IPS-11a (cell line): ENCODE data around the gene DDX6.
"Not testable (repeated sequence)": the region's sequence is repeated elsewhere in the genome, so short reads cannot be mapped to it uniquely, and the experiment has no call there.

Experiments
- H3K4me3 ChIP-seq: one replicate; pipeline ENCODE4 v1.5.1; 2013; ENCODE audit warnings: low read depth, low read length, control low read depth

The DDX6 gene

DNA sequence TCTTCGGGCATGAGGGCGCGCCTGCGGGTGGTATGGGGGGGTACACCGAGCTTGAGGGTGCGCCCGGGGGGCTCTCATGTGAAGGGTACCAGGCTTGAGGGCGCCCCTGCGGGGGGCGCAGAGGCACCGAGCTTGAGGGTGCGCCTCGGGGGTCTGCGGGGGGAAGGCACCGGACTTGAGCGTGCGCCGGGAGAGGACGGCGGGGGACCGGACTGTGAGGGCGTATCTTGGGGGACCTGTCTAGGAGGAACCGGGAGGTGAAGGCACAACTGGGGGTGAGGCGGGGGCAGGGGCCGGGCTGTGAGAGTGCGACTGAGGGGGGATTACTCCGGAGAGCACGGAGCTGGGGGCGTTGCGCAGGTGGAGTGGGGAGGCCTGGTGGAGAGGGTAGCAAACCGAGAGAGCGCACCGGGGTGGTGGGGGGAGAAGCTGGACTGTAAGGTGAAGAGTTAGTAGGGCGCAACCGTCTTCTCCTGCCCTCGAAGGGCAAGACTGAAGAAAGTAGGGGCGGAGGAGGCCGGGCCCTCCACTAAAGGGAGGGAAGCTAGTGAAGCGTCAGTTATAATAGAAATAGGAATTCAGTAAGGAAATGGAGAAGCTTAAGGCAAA, 1.1 kb upstream of the DDX6 start:
- H3K4me3 ChIP-seq: peak overlapping the region; percentile 96

DNA sequence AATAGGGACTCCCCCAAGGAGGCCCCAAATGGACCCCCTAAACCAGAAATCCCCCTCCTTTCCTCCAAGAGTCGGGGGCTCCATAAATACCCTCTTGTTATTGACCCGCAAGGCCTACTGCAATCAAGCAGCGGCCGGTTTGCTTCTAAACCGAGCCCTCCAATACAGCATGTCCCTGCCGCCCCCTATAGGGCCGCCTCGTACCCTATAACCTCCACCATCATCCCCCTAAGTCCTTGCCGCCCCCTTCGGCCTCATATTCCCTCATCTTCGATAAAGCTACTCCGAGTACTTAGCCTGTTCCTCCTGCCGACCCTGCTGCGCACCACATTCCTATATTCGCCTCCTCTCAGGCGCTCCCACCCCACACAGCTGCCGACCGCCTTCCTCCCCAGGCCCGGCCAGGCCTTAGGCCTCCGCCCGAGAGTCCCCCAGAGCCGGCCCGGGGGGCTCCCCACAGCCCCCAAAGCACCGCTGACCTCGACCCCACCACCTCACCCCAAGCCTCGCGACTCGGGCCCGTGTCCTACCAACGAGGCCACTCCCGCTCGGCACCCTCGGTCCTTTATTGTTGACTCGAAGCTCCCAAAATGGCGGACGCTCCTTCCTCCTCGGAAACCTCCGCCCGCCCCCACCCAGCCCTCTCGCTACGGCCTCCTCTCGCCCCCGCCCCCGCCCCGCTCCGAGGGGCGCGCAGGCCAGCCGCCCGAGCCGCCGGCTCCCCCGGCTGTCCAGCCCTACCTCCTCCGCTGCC, 430 bp downstream of the DDX6 start:
- peak overlapping the region; percentile 96 for H3K4me3 ChIP-seq

DNA sequence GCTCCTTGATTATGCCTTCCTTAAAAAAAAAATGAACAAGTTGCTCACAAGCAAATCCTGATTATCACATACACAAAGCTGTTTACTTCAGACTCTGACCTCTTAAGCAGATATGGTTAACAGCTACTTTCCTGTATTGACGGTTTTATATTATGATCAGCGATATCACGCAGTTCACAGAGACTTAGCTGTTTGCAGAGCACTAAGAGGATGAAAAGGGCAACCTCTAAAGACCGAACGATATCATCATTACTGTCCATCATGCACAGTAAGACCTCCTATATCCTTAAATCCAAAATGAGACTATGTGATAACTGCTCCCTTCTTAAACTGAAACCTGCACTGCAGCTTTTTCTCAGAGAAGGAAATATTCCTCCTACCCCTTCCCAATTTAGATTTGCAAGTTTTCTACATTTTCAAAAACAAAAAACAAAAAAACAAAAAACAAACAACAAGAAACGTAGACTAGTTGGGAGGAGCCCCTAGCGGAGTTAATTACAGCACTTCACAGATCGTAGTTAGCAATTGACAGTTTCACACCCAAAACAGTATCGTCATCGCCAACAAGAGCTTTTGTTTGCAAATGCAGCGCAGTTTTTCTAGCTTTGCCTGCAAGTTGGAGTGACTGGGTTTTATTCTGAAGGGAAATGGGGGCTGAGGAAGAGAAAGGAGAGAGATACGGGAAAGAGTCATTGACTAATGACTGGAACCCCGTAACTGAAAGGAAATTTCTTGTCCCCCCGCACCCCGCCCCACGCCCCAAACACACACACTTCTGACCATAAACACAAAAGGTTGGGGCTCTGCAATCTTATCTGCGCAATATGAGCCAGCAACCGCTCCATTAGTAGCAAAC, 1.2 kb downstream of the DDX6 start:
- peak overlapping the region; percentile 96 for H3K4me3 ChIP-seq

DNA sequence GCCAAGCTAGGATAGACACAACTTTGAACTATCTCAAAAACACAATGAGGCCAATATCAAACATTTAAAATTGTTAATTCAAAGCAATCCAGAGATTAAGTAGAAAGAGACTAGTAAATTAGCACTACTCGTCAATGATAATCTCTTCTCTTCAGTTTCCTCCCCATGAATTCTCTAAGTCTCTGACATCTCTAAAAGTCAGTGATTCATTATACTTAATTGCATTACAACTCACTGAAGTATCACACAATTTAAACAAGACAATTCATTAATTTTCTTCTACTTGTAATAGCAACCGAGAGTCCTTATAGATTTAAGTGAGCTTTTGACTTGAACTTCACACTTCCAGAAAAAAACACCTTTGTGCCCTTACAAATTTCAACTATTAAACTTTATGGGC, 4.3 kb downstream of the DDX6 start:
- H3K4me3 ChIP-seq: no peak overlapping the region

DNA sequence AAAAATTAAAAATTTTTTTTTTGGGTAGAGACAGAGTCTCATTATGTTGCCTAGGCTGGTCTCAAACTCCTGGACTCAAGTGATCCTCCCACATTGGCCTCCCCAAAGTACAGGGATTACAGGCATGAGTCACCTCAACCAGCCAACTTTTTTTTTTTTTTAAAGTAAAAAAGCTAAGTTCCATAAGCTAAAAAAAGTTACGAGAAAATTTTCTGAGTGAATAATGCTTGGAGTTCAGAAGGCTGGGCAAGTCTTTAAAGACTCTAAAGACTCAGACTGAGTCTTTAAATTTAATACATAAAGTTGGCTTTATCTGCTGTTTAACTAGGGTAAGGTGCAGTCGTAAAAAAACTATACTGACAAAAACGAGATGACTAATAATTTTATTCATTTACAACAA, 5.6 kb downstream of the DDX6 start:
- no peak overlapping the region for H3K4me3 ChIP-seq

DNA sequence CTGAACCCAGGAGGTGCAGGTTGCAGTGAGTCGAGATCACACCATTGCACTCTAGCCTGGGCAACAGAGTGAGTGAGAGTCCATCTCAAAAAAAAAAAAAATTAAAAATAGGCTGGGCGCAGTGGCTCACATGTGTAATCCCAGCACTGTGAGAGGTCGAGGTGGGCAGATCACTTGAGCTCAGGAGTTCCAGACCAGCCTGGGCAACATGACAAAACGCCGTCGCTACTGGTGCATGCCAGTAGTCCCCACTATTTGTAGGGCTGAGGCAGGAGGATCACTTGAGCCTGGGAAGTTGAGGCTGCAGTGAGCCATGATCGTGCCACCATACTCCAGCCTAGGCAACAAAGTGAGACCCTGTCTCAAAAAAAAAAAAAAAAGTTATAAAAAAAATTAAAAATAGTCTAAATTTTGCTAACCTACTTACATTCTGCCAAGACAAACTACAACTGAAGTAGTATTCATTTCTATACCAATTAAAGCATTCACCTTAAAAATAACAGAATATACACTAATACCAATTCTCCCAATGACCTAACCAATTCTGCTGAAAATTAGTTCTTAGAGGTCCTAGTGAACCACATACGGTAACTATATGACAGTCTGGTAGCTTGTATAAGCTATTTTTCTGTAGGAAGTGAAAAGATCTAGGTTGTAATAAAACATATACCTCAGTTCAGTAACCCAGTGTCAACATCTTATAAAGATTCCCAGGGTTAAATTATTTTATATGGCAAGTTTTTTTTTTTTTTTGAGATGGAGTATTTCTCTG, 7.1 kb downstream of the DDX6 start:
- no peak overlapping the region for H3K4me3 ChIP-seq

DNA sequence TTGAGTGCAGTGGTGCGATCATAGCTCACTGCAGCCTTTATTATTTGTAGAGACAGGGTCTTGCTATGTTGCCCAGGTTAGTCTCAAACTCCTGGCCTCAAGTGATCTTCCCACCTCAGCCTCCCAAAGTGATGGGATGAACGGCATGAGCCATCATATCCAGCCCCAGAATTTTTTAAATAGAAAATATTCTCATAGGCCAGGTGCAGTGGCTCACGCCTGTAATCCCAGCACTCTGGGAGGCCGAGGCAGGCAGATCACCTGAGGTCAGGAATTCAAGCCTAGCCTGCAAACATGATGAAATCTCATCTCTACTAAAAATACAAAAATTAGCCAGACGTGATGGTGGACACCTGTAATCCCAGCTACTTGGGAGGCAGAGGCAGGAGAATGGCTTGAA, 7.6 kb downstream of the DDX6 start:
- H3K4me3 ChIP-seq: not testable (repeated sequence)

DNA sequence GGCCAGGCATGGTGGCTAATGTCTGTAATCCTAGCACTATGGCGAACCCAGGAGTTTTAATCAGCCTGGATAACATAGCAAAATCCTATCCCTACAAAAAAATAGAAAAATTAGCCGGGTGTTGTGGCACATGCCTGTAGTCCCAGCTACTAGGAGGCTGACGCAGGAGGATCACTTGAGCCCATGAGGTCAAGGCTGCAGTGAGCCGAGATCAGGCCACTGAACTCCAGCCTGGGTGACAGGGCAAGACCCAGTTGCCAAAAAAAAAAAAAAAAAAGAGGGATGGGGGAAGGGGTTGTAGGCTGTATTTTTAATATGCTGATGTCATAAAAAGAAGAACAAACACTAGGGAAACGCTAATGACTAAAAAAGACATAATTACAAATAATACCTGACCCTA, 12.1 kb downstream of the DDX6 start:
- no peak overlapping the region for H3K4me3 ChIP-seq

DNA sequence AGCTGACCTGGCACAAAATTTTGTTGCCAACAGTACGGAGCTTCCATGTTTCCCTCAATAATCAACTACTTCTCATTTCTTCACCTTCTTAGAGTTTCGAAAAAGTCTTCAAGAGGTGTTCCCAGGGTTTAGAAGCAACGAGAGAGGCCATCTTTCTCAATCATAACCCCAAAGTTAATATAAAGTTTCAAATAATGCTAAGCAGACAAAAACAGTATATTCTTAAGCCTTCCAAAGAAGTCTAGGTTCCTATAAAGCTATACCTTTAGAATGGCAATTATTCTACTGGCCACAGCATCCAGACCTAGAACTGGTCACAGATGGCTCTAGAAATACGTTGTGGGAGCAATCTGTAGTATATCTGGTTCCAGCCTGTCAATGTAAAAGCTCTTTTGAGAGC, 16.9 kb downstream of the DDX6 start:
- H3K4me3 ChIP-seq: no peak overlapping the region

DNA sequence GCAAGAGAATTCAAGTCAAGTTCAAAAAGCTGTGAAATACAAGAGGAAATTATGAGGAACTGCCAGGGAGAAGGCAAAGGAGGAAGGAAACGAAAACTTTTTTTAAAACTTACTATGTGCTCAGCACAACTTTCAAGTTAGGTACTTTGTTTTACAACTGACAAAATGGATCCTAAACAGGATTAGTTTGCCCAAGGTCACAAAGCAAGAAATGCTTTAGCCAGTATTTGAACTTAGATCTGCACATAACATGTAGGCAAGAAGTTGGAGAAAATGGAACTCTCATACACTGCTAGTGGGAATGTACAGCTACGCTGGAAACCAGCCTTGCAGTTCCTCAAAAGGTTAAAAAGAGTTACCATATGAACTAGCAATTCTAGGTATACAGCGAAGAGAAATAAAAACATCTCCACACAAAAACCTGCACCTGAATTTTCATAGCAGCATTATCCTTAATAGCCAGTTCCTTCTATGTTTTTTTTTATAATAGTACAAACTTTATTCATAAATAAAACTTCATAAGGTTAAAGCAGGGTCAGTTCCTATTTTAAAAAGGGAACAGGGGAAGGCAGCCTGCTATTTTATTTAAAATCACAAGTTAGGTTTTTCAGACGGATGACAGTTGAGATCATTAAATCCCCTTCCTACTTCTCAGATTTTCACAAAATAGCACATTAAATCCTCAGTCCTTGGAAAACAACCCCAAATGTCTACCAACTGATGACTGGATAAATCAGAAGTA, 19.2 kb downstream of the DDX6 start:
- H3K4me3 ChIP-seq: no peak overlapping the region

DNA sequence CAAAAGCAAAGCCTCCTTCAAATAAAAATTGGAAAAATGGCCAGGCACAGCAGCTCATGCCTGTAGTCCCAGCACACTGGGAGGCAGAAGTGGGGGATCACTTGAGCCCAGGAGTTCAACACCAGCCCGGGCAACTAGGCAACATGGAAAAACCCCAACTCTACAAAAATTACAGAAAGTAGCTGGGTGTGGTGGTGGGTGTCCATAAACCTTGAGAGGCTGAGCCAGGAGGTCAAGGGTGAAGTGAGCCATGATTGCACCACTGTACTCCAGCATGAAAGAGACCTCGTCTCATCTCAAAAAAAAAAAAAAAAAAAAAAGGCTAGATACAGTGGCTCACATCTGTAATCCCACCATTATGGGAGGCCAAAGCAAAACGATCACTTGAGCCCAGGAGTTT, 22.3 kb downstream of the DDX6 start:
- H3K4me3 ChIP-seq: no peak overlapping the region

DNA sequence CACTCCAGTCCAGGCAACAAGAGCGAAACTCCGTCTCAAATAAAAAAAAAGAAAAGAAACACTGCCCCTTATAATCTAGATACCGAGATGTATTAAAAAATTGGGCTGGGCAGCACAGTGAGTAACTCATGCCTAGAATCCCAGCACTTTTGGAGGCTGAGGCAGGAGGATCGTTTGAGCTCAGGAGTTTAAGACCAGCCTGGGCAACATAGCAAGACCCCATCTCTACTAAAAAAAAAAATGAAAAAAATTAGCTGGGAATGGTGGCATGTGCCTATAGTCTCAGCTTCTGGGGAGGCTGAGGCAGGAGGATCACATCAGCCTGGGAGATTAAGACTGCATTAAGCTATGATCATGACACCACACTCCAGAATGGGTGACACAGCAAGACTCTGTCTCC, 24.9 kb downstream of the DDX6 start:
- H3K4me3 ChIP-seq: no peak overlapping the region

DNA sequence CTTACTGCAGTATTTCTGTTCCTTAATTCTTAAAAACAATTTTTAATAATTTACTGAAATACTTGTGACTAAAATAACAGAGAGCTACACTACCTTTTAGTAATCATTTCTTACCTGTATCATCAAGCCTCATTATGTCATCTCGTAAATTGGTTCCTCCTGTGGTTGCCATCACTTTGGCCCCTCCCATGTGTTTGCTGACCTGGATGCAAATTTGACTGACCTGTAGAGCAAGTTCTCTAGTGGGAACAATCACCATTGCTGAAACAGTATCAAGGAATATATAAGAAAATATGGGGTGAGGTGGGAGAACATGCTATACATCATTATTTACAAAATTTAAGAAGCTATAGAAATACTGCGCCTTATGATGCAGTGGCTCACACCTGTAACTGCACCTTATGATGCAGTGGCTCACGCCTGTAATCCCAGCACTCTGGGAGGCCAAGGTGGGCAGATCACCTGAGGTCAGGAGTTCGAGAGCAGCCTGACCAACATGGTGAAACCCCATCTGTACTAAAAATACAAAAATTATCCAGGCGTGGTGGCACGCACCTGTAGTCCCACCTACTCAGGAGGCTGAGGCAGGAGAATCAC, 25.8 kb downstream of the DDX6 start:
- not testable (repeated sequence) for H3K4me3 ChIP-seq

DNA sequence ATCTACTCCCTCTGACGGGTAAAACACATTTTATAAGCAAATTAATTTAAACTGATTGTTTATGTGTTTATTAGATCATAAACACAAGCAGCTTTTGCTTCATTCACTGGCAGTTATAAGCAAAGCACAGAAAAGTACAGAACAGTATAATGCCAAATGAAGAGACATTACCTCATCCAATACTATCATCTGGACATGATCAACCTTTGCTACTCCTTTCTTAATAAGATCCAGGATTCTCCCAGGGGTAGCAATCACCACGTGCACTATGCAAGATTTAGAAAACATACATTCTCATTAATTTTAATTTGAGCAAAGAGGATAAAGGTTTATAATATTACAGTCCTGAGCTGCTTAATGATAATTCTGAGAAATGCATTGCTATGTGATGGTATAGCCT, 27.9 kb downstream of the DDX6 start:
- no peak overlapping the region for H3K4me3 ChIP-seq

DNA sequence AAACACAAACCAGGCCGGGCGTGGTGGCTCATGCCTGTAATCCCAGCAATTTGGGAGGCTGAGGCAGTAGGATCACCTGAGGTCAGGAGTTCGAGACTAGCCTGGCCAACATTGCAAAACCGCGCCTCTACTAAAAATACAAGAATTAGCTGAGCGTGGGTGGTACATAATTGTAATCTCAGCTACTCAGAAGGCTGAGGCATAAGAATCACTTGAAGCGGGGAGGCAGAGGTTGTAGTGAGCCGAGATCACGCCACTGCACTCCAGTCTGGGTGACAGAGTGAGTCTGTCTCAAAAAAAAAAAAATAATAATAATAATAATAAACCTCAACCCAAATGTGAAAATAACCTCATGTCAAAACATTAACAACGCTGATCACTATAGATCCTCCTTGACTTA, 29.0 kb downstream of the DDX6 start:
- not testable (repeated sequence) for H3K4me3 ChIP-seq

DNA sequence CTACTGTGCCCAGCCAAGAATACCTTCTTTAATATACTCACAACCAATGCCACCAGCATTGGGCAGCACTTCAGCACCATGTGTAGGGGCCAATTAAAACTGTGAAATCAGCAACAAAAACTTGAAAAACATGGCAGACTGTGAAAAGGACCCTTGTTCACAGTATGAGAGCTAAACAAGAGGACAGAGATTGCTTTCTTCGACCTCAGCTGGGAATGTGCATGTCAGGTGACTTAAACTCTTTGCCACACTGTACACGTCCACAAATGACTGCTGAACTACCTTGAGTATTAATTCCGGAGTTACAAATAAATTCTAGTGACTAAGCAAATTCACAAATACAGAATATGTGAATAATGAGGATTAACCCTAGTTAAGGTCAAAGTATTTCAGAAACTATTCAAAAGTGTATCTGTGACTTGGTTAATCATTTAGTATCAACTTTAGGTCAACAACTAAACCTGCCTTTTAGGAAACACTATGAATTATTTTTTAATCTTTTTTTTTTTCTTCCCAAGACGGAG, 33.0 kb downstream of the DDX6 start:
- H3K4me3 ChIP-seq: no peak overlapping the region

DNA sequence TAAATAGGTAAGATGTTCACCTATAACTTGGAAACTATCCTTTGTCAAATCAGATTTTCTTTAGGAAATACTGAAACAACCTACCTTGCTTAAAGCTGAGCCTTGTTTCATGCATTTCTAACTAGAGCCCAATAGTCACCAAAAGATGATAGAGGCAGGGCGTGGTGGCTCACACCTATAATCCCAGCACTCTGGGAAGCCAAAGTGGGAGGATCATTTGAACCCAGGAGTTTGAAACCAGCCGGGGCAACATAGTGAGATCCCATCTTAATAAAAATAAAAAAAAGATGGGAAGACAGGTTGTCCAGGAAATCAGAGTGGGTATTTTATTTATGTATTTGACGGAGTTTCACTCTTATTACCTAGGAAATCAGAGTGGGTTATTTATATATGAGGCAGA, 38.3 kb downstream of the DDX6 start:
- H3K4me3 ChIP-seq: no peak overlapping the region

DNA sequence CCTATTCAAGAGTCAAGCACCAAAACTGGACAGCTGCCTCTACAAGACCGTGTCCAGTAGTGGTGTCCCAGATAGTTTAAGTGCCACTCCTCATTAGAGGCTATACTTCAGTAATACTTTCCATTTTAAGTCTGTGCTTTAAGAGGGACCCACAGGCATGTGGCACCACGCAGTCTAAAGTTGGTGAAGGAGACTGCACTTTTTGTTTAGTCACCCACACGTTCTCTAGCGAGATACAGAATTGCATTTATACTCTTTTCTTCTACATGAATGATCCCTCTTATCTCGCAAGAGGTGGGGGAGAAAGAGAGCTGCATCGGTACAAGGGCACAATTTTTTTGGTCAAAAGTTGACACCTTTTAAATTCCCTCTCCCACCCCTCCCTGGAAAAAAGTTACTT, 41.5 kb downstream of the DDX6 start:
- H3K4me3 ChIP-seq: no peak overlapping the region

DNA sequence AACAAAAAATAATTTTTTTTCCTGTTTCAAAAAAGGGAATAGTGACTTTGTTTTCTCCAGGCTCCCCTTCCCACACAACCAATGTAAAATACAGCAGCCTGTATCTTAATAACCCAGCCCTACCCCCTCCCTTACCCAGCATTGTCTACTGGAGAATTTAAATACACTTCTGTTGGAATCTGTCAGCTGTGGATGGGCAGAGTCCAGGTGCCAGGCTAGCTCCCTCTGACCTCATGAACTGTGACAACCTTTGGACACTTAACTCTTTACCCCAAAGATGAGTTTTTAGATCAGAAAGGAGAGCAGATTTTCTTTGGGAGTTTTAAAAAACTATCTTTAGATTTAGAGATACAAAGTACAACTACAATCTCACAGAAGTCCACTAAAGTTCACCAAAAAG, 42.9 kb downstream of the DDX6 start:
- no peak overlapping the region for H3K4me3 ChIP-seq

DNA sequence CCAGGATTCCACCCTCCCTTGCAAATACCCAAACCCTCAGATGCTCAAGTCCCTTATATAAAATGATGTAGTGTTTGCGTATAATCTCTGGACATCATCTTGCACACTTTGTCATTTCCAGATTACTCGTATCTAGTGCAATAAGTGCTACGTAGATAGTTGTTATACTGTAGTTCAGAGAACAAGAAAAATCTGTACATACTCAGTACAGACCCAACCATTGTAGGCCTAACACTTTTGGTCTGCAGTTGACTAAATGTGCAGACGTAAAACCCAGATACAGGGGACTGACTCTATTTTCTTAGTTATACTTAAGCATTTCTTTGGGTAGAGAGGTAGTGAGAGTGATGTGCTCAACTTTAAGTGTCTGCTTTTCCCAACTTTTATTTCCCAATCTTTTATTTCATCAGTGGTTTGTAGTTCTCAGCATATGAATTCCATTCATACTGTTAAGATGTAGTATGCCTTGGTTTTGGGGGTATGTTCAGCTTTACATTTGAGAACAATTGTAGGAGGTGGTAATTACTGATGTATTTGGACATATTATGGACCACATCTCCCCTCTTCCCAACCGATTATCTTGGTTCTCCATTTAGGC, 43.9 kb downstream of the DDX6 start:
- no peak overlapping the region for H3K4me3 ChIP-seq
